Measurements from ENCODE around the gene CTXN1.
A peak's percentile ranks its signal among the peaks of the same experiment; 100 is the strongest.

CTXN1 gene

DNA sequence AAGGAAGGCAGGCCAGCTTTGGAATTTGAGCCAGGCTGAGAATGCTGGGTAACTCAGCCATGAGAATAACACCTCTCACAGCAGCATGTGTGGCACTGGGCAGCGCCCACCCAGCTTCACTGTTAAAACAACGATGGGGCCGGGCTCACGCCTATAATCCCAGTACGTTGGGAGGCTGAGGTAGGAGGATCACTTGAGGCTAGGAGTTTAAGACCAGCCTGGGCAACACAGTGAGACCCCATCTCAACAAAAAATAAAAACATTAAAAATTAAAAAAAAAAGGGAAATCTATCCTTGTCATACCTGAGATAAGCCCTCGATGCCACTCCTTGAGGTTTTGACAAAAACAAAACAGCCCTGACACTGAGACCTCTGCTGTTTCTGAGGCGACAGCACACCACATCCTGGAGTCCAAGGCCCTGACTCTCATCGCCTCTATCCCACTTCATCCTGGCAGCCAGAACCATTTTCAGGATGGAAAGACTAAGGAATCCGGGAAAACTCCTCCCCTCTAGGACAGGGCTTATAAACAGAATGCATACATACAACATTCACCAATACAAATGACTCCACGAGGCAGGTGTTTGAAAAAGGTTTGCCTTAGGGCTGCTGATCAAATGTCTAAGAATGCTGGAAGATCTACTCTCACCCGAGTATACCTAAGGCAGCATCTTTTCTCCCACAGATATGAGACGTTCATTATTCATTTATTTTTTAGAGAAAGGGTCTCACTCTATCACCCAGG lies 40.2 kb upstream of the CTXN1 start:
- no peak overlapping the region for H3K27ac ChIP-seq (ENCODE audit: extremely low read depth, low read depth, low read length)
- peaks cover 48 to 95% of the 10 kb centered on the region in 2 experiments for H3K36me3 ChIP-seq (ENCODE audit: control insufficient read depth in 2 of 2, insufficient read depth in 1 of 2, low read length in 2 of 2)
- H3K4me3 ChIP-seq (ENCODE audit: low read depth, low read length), result no peak overlapping the region
- POLR2A ChIA-PET, result no interaction called here
- no peaks in the 10 kb centered on the region for H3K4me1 ChIP-seq (ENCODE audit: control insufficient read depth, insufficient read depth, low read length)
- H3K9me3 ChIP-seq (ENCODE audit: control insufficient read depth, insufficient read depth, low read depth, low read length), result no peaks in the 10 kb centered on the region
- TF ChIP-seq ZNF121 (tag by site-specific recombination; IDR thresholded peaks at IDR 0.05), result peak; percentile 75; the same call in 1 of the 2 replicates
- TF ChIP-seq ZNF311 (tag by site-specific recombination; IDR thresholded peaks at IDR 0.05; ENCODE audit: borderline replicate concordance), result no peak
- CTCF ChIA-PET, result interaction anchor here (0.6 to 2.1 kb wide), 4 partner anchors 22 to 107 kb away, joined by 3 to 7 read pairs (median 3); no protein-coding TSS in a partner anchor

- ChIA-PET POLR2A (no interaction called here), CTCF (interaction anchor here (0.6 to 2.1 kb wide), 3 partner anchors 21 to 112 kb away, joined by 3 to 7 read pairs (median 3); no protein-coding TSS in a partner anchor)
- peaks cover 48 to 94% of the 10 kb centered on the region in 2 experiments for H3K36me3 ChIP-seq (ENCODE audit: control insufficient read depth in 2 of 2, insufficient read depth in 1 of 2, low read length in 2 of 2)
- TF ChIP-seq PRDM1 (tag by site-specific recombination; IDR thresholded peaks at IDR 0.05) (peak; percentile 65; the same call in 1 of the 2 replicates), ZBTB7A (tag by site-specific recombination; IDR thresholded peaks at IDR 0.05; ENCODE audit: low read depth) (no peak)
- H3K9me3 ChIP-seq (ENCODE audit: control insufficient read depth, insufficient read depth, low read depth, low read length), result no peaks in the 10 kb centered on the region
- no peak overlapping the region for H3K4me3 ChIP-seq (ENCODE audit: low read depth, low read length)
- no peaks in the 10 kb centered on the region for H3K4me1 ChIP-seq (ENCODE audit: control insufficient read depth, insufficient read depth, low read length)
- no peak overlapping the region for H3K27ac ChIP-seq (ENCODE audit: extremely low read depth, low read depth, low read length)
These were observed 39.4 kb upstream of the CTXN1 start for GRCh38 chr19:7965259-7965841.

DNA sequence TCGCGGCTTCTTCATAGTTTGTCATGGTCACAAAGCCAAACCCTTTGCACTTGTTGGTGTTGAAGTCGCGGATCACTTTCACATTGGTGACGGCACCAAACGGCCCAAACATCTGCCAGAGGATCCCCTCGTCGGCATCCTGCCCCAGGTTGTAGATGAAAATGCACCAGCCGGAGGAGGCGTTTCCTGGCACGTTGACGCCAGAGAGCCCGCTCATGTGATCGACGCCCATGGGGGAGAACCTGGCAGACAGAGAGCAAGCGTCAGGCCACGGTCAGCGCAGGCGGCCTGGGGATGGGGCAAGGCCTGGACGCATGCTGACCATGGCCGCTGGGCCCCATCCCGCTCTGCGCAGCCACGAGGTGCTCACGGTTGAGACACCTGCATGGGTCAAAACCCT lies 37.6 kb upstream of the CTXN1 start:
- Histone ChIP-seq H3K4me3 (ENCODE audit: low read depth, low read length) (no peak overlapping the region), H3K36me3 (ENCODE audit: control insufficient read depth in 2 of 2, insufficient read depth in 1 of 2, low read length in 2 of 2) (peaks cover 37 to 94% of the 10 kb centered on the region in 2 experiments), H3K9me3 (ENCODE audit: control insufficient read depth, insufficient read depth, low read depth, low read length) (no peaks in the 10 kb centered on the region), H3K4me1 (ENCODE audit: control insufficient read depth, insufficient read depth, low read length) (no peaks in the 10 kb centered on the region), H3K27ac (ENCODE audit: extremely low read depth, low read depth, low read length) (no peak overlapping the region)
- TF ChIP-seq ZNF302 (tag by site-specific recombination; IDR thresholded peaks at IDR 0.05; ENCODE audit: low read depth) (no peak), ZNF211 (tag by site-specific recombination; IDR thresholded peaks at IDR 0.05; ENCODE audit: low read depth) (no peak), ZNF157 (tag by site-specific recombination; IDR thresholded peaks at IDR 0.05) (no peak), ZNF623 (tag by site-specific recombination; IDR thresholded peaks at IDR 0.05) (no peak), ZNF596 (tag by site-specific recombination; IDR thresholded peaks at IDR 0.05) (no peak), ZNF24 (tag by site-specific recombination; IDR thresholded peaks at IDR 0.05) (no peak), ZFP41 (tag by site-specific recombination; IDR thresholded peaks at IDR 0.05; ENCODE audit: borderline replicate concordance) (no peak)
- TF ChIP-seq, protein P1, sequence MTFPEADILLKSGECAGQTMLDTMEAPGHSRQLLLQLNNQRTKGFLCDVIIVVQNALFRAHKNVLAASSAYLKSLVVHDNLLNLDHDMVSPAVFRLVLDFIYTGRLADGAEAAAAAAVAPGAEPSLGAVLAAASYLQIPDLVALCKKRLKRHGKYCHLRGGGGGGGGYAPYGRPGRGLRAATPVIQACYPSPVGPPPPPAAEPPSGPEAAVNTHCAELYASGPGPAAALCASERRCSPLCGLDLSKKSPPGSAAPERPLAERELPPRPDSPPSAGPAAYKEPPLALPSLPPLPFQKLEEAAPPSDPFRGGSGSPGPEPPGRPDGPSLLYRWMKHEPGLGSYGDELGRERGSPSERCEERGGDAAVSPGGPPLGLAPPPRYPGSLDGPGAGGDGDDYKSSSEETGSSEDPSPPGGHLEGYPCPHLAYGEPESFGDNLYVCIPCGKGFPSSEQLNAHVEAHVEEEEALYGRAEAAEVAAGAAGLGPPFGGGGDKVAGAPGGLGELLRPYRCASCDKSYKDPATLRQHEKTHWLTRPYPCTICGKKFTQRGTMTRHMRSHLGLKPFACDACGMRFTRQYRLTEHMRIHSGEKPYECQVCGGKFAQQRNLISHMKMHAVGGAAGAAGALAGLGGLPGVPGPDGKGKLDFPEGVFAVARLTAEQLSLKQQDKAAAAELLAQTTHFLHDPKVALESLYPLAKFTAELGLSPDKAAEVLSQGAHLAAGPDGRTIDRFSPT (tag by site-specific recombination; IDR thresholded peaks at IDR 0.05), result no peak
- ChIA-PET CTCF (no interaction called here), POLR2A (no interaction called here)

GRCh38 chr19:7962644-7963268 lies 36.8 kb upstream of the CTXN1 start:
- Histone ChIP-seq H3K4me3 (ENCODE audit: low read depth, low read length) (no peak overlapping the region), H3K9me3 (ENCODE audit: control insufficient read depth, insufficient read depth, low read depth, low read length) (no peaks in the 10 kb centered on the region), H3K27ac (ENCODE audit: extremely low read depth, low read depth, low read length) (no peak overlapping the region; the same call in 1 of the 2 replicates), H3K4me1 (ENCODE audit: control insufficient read depth, insufficient read depth, low read length) (no peaks in the 10 kb centered on the region), H3K36me3 (ENCODE audit: control insufficient read depth in 2 of 2, insufficient read depth in 1 of 2, low read length in 2 of 2) (peaks cover 37 to 94% of the 10 kb centered on the region in 2 experiments)
- POLR2A ChIA-PET, result no interaction called here
- no peak for TF ChIP-seq ZNF175 (tag by site-specific recombination; IDR thresholded peaks at IDR 0.05)
- no peak for TF ChIP-seq GLI4 (tag by site-specific recombination; IDR thresholded peaks at IDR 0.05)
- no peak for TF ChIP-seq GLIS2 (tag by site-specific recombination; IDR thresholded peaks at IDR 0.05)
- TF ChIP-seq SCRT2 (tag by site-specific recombination; IDR thresholded peaks at IDR 0.05), result no peak
- TF ChIP-seq ZNF777 (tag by site-specific recombination; IDR thresholded peaks at IDR 0.05; ENCODE audit: borderline replicate concordance), result no peak
- TF ChIP-seq ZNF571 (tag by site-specific recombination; IDR thresholded peaks at IDR 0.05), result no peak
- TF ChIP-seq MEIS1 (CRISPR knock-in tag; IDR thresholded peaks at IDR 0.05; ENCODE audit: borderline replicate concordance), result no peak
- TF ChIP-seq, protein P1 (tag by site-specific recombination; IDR thresholded peaks at IDR 0.05), result no peak
- no peak for TF ChIP-seq ZBTB8A (tag by site-specific recombination; IDR thresholded peaks at IDR 0.05)
- TF ChIP-seq ZNF354C (tag by site-specific recombination; IDR thresholded peaks at IDR 0.05; ENCODE audit: borderline replicate concordance, low read depth), result no peak
- TF ChIP-seq ZNF544 (tag by site-specific recombination; IDR thresholded peaks at IDR 0.05), result no peak
- CTCF ChIA-PET, result no interaction called here
